Activated CD4-positive, CD25-positive, alpha-beta regulatory T cell treated with anti-CD3 and anti-CD28 coated beads, Interleukin-2, amount 50 U/mL, for 72 hours (primary cell): ENCODE data around the gene GCK.

Experiments
- DNase-seq: peaks from one replicate; pipeline ENCODE4 v3.0.0; 2021

Gene GCK

DNA sequence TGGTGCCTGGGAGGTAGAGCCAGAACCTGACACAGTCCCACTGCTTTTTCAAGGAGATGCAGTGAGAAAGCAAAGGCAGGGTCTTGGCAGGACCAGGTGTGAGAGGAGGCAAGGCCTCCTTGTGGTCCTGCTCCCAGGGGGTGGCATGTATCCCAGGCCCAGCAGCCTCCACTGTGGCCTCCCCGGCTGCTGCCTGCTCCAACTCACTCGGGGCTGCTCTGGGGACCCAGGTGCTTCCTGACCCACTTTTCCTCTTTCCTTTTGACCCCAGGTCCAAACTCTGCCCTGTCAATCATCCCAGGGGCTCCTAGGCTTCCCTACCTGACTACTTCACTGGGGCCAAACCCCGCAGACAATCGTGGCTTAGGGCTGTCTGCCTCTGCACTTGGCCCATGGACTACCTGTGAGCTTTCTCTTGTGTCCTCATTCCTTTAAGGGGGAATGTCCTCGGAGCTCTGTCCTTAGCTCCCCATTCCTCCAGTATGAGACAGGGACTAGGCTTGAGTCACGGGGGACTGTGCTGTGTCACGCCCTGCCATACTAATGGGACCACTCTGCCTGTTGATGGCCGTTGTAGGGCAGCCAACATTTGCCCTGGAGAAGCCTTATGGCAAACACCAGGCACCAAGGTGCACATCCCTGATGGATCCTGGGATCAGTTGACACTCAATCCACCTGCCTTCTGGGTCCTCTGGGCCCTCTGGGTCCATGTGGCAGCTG lies 86.2 kb downstream of the GCK start:
- DNase-seq: no peak

DNA sequence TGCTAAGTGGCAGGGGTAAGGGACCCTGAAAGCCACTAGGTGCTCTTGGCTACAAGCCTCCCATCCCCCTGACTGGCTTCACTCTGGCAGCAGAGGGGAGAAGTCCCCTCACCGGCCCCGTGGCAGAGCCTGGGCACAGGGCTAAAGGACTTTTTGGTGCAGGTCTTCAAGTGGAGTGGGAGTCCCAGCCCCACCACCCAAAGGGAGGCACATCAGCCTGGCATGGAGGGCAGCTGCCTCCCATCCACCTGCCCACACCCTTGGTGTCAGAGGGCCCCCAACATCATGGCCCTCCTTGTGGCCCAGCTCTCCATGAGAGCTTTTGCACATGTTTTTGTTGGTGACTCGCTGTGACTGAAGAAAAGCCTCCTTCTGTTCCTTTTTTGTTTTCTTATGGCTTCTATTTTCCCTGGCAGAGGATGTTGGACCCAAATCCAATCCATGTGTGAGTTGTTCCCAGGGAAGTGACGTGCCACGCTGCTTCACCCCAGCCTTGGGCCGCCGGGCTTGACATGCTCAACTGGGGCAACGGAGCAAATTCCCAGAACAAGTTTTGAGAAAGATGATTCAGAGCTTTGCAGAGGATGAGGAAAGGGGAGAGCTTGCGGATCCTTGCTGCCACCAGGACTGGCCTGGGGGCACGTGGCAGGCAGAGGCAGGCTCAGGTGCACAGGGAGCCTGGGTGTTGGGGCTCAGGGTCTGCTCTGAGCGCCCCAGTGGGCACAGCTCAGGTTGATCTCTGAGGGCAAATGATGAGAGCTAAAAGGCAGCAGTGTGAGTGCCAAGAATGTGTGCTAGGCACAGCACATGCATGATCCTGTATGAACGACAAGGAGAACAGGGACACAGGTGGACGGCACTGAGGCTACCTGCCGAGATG lies 87.0 kb downstream of the GCK start:
- no peak for DNase-seq

GRCh38 chr7:44101303-44101965 lies 87.8 kb downstream of the GCK start:
- no peak for DNase-seq

DNA sequence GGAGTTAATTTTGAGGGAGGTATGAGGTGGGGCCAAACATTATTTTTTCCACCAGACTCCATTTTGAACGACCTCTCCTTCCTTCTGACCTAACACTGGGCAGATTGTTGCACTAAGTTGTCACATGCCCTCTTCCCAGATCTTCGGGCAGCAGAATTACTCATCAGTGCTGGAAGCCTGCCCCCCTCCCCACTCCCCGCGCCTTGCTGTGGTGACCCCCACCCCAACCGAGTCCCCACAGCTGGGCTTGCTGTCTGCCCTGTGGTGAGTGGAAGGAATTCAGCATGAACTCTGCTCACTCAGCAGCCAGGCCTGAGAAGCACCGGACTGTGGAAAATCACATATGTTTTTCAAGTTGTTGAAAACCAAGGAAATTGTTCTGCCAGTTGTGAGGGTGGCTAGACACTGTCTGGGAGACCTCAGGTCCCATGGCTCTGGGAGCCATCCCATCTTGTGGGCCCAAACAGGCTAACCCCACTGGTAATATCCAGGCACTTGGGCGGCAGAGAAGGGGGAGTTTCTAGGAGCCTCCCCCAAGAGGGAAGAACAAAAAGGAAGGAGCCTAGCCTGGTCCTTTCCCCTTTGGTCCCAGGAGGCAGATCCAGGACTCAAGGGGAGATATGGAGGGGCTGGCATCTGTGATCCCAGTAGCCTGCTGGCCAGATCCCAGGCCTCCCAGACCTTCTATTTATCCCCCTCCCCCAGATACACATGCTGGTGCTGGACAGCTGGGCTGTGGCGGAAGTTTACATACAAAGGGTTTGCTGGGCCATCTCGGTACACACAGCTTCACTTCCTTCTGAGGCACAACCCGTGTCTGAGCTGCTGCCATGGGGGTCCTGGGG lies 88.6 kb downstream of the GCK start:
- no peak for DNase-seq

DNA sequence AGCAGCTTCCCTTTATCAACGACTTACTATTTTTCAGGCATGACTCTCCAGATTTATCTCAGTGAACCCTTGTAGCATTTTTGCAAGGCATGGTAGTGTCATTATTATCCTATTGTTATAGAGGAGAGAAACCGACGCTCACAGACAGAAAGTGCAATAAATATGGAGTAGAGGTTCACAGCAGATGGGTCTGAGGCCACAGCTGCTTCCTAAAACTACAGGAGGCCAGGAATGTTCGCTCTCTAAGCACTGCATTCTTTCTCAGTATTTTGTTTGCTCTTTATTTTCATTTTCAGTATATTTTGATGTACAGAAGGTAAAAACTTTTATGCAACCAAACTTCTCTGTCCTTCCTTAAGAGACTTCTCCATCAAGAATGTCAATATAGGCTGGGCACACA lies 89.6 kb downstream of the GCK start:
- DNase-seq: no peak

GRCh38 chr7:44098092-44099068 lies 90.9 kb downstream of the GCK start:
- DNase-seq: no peak

DNA sequence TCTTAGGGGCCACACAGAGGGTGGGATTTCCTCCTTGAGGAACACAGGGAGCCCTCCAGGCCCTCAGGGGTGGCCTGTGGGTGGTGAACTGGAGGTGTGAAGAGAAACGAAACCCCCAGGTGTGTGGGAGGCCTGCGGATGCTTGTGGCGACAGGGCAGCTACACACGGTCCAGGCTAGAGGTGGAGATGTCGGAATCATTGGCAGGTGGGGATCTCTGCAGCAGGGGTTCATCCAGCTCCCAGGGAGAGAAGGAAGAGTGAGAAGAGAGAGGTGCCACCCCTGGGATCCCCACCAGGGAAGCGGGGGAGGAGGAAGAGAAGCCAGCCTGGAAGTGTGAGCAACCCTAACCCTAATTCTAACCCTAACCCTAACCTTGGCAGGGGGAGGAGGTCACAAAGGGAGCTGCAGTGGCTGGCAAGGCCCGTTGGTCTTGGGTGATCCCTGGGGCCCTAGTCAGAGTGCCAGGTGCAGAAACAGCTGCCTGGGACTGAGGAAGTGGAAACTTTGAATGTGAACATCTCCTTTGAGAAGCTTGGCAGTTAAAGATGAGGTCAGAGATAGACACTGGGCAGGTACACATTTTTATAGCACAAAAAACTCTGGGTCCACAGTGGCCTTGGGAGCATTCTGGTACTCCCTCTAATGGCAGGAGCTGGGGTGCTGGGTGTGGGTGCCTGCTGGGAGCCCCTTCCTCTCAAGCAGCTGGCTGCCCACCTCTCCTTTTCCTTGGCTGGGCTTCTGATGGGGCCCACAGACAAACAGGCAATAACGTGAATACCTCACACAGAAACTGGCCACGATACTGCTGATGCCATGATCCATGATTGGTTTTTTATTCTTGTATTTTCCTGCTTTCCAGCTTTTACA lies 91.9 kb downstream of the GCK start:
- no peak for DNase-seq

- DNase-seq: no peak
Measured at GRCh38 chr7:44096326-44096881, 92.8 kb downstream of the GCK start.

DNA sequence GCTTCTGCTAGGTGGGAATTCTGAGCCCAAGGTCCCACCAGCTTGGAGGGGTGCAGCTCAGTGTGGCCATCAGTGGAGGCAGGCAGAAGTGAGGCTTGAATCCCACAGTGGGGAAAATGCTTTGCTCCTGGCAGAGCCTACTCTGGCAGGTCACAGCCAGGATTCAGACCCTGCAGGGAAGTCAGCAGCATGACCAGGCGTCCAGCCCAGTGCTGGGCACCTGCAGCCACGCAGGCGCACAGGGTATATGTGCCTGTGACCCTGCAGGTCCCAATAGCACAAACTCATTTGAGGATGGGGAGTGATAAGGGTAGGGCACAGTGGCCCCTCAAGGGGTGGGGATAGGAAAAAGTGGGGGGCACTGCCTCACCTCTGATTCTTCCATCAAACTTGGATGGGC lies 93.5 kb downstream of the GCK start:
- DNase-seq: no peak

- DNase-seq: no peak
Measured at GRCh38 chr7:44094883-44095592, 94.2 kb downstream of the GCK start.

DNA sequence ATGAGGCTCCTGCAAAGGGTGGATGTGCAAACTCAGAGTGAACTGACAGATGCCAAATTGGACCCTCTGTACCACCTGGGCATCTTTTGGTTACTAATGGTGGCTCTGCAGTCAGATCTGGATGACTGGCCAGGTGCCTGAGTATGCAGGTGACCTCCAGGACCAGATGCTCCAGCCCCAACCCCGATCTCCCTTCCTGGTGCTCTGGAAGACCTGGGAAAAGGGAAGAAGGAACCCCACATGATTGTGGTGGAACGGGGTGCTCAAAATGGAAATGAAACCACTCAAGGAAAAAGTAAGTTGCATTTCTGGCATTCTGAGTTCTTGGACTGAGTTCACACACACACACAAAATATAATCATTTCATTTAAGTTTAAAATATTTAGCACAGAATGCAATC lies 94.9 kb downstream of the GCK start:
- no peak for DNase-seq
